Hypothalamus (tissue), 51 donors: ENCODE results near the gene JADE2.
"Not testable (repeated sequence)": the region's sequence is repeated elsewhere in the genome, so short reads cannot be mapped to it uniquely, and the experiment has no call there.

ENCODE experiments used
- DNase-seq, 51 donors: peaks; one replicate each; lab custom pipeline; 2025; lab: John Stamatoyannopoulos, UW

Gene JADE2

GRCh38 chr5:134547579-134547978 is 22.1 kb downstream of the JADE2 start:
- peak in 17 of 51 donors; percentile 8 to 51 (median 25) for DNase-seq

DNA sequence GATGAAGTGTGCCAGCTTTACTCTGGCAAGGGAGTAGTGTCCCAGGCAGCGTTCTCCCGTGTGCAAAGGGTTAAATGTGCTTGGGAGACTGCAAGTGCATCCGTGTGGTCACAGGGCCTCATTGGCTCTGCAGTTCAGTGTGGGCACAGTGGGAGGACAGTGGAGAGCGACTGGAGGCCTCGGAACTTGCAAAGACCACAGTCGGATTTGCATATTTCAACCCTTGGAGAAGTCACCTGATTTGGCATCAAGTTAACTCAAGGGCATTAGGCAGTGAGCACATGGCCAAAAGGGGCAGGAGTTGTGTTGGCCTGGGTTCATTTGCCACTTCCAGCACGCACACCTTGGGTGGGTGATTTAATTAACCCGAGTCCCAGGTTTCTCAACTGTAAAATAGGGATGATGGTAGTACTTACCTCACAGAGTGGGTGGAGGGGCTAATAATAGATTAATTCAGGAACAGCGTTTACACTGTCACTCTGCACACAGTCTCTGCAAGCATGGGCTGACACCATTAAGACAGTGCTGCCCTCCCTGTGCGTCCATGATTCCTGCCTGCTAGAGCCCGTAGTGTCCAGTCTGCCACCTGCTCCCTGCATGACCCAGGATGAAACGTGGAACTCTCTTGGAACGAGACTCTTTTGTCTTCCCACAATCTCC is 22.7 kb downstream of the JADE2 start:
- DNase-seq: peak in 2 of 51 donors; percentile 30 to 48

DNA sequence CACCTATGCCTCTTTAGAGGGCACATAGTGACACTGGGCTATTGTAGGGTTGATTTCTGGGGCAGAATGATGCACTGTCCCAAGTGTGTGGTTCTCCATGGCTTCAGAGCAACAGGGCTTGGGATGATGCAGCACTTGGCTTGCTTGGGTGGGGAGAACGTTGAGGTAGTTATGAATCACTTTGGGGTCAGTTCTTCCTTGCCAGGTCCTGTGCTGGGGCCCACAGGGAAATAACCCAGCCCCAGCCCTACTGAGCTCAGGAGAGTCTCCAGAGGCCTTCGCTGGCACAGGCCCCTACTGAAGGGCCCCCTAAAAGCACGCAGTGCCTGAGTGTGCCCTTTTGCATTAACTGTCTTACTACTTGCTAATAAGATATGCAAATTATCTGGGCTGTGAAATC is 24.2 kb downstream of the JADE2 start:
- no peak for DNase-seq

GRCh38 chr5:134550271-134551214 is 25.1 kb downstream of the JADE2 start:
- no peak for DNase-seq

DNA sequence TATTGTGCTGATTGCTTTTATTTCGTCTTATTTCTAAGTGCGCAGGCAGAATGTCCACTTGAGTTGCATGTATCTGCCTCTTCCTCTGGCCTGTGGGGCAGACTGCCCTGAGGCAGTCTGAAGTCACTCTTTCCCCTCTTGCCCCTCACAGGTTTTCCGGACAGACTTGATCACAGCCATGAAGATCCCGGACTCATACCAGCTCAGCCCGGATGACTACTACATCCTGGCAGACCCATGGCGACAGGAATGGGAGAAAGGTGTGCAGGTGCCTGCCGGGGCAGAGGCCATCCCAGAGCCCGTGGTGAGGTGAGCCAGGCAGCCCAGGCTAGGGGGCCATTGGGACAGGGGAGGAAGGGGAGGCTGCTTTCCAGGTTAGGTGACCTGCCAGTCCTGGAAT is 26.4 kb downstream of the JADE2 start:
- no peak for DNase-seq

GRCh38 chr5:134552301-134552700 is 26.8 kb downstream of the JADE2 start:
- DNase-seq: peak in 1 of 51 donors; percentile 27

- not testable (repeated sequence) for DNase-seq
Measured at GRCh38 chr5:134552716-134553115, 27.2 kb downstream of the JADE2 start.

DNA sequence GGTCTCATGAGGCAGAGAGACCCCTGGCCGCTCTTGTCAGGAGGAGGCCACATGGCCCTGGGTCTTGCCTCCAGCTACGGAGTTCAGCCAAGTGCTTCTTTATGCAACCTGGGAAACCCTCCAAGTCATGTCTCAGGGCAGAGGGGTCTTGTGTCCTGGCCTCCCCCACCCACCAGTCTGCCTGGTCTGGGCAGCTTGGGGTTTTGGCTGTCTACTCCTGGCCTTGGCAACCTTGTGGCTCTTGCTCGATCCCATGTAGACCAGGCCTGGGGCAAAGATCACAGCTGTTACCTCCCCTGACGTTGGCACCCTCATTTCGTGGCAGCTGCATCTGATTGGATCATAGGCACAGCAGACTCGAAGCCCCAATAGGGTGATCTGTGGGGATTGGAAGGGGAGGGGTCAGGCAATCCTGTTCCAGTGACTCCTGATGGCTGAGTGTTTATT is 28.4 kb downstream of the JADE2 start:
- no peak for DNase-seq

DNA sequence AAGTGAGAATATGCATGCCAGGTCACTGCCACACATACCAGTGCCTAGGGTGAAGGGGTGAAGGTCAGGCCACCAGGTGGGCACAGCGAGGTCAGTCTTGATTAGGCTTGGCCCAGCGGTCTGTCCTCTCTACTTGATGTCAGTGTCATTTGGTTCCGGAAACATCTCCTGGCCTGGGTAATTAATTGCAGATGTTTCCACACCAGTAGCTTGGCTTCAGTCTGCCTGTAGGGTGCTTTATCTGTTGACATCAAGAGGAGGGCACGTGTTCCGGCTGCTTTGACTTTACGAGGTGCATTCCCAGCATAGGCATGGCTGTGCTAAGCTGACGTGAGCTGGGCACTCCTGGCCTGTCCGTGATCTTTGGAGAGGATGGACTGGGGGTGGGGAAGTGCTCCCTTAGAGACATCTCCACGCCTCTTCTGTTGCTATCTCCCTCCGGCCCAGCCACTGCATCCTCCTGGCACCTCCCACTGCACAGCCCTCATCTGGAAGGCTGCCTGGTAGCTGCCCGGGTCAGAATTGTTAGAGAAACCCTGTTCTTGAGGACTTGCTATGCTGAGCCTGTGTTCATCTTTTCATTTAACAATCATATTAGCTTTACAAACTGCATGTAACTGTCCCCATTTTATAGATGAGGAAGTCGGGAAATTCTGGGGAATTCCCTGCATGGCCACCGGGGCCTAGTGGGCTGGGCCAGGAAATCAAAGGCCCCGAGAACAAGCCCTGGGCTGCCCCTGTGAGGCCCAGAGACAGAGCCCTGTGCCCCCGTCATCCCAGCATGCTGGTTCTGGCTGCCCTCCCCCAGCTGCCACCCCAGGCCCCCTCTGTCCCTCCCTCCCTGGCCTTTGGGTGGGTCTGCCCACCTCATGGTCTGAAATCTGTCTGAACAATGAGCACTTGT is 29.1 kb downstream of the JADE2 start:
- DNase-seq: peak in 18 of 51 donors; percentile 11 to 48 (median 21)

DNA sequence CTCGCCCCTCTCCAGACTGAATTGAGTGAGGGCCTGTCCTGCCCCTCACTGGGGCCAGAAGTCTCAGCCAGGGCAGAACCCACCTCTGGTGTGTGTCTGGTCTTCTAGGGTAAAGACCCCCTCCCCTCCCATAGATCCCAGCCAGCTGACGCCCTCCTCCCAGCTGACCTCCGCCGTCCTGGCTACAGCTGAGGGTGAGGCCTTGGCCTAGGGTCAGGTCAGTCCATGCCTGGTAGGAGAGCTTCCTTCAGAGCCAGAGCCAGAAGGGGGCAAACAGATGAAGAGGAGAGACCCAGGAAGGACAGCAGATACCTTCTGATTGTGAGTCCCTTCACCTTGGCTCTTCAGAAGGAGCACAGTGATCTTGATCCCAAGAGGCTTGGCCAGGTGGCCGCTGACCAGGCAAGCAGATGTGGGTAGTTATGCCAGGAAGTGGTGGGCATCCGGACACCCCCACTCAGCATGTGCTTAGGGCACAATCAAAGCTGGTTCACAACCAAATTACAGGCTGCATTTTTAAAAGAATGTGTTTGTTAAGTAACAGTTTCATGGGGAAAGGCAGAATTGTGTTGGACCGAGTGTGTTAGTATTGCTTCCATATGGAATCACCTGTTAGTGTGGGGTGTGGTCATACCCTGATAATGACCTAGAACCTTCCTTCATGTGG is 29.9 kb downstream of the JADE2 start:
- no peak for DNase-seq

DNA sequence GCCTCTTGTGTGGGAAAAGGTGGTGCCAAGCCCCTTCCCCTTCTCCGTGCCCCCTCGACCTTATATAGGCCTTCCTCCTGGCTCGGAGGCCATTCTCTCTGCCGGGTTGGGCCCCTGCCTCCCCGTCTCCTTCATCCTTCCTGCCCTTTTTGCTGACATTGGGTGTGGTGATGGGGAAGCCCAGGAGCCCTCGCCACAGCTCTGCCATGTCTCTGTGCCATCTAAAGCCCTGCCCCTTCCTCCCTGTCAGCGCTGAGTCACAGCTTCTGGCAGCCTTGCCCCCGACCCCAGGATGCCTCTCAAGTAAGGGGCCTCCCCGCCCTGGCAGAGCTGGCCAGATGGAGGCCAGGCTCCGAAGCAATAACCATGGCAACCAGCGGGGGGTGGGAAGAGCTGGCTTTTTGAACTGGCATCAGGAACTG is 30.4 kb downstream of the JADE2 start:
- DNase-seq: peak in 34 of 51 donors; percentile 8 to 78 (median 44)

GRCh38 chr5:134556588-134556987 is 31.1 kb downstream of the JADE2 start:
- not testable (repeated sequence) for DNase-seq

DNA sequence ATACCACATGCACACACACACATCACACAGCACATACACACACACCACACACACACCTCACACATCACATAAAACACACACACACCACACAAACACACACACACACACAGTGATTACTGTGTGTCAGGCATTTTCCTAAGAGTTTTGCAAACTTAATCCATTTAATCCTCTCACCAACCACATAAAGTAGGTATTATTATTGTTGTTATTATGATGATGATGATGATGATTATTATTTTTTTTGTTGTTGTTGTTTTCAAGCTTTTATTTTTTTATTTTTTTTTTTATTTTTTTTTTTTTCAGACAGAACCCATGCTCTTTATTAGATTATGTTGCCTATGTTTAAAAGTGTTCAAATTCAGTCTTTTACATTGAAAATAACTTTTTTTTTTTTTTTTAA is 31.5 kb downstream of the JADE2 start:
- DNase-seq: no peak

DNA sequence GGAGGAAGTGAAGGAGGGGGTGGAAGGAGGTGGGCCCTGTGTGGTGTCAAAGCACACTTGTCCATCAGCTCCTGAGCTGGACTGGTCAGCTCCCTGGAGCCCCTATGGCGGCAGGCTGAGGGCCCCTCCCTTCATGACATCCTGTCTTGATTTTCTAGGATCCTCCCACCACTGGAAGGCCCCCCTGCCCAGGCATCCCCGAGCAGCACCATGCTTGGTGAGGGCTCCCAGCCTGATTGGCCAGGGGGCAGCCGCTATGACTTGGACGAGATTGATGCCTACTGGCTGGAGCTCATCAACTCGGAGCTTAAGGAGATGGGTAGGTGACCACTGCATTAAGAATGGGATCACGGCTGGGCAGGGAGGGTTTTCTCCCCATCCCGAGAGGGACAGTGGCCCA is 34.2 kb downstream of the JADE2 start:
- no peak for DNase-seq

DNA sequence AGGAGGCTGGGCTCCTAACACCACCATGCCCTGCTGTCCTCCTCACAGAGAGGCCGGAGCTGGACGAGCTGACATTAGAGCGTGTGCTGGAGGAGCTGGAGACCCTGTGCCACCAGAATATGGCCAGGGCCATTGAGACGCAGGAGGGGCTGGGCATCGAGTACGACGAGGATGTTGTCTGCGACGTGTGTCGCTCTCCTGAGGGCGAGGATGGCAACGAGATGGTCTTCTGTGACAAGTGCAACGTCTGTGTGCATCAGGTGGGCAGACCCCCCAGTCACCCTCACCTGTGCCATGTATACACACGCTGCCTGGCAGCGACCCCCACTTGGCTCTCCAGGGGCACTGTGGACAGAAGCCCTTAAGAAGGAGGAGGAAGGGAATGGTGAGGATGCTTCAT is 35.2 kb downstream of the JADE2 start:
- DNase-seq: no peak

- peak in 3 of 51 donors; percentile 8 to 14 (median 12) for DNase-seq
Measured at GRCh38 chr5:134561871-134562296, 36.4 kb downstream of the JADE2 start.

- DNase-seq: no peak
Measured at GRCh38 chr5:134563221-134563620, 37.8 kb downstream of the JADE2 start.

DNA sequence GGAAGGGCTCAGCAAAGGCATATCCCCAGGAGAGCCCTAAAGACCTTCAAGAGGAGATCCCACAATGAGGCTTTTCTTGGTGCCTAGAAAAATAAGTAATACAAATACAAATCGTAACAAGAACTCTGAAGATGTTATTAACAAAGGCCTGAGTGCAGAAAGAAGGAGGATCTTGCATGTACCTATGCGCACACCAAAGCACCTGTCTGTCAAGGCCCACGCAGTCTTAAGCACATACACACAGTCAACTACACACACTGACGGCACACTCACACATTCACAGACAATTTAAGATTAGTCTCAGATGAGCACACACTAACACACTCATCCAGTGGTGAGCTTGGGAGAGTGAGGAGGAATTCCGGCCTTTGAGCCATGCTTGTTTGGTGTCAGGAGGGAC is 38.5 kb downstream of the JADE2 start:
- no peak for DNase-seq

DNA sequence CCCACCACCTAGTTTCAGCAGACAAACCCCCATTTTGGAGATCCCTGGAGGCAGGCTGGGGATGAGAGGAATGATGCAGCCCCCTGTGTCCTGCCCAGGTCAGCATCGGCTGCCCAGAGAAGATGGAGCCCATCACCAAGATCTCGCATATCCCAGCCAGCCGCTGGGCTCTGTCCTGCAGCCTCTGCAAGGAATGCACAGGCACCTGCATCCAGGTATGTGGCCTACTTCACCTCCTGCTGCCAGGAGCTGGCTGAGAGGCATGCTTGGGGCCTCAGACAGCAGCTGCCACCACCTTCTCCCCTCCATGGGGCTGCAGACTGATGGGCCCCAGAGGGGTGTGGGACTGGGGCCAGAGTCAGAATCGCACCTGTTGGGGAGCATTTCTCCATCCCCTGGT is 38.9 kb downstream of the JADE2 start:
- DNase-seq: no peak
